ENCODE data around the gene ZFAND4.

- TF ChIP-seq CTCF (IDR thresholded peaks at IDR 0.05) (no peak), POLR2A (IDR thresholded peaks at IDR 0.05) (no peak)
Measured at GRCh38 chr10:45589009-45589408, 83.6 kb downstream of the ZFAND4 start.
